ENCODE data around the gene PCBP3.

The PCBP3 gene

GRCh38 chr21:45887788-45888187, 244.3 kb downstream of the PCBP3 start:
- Histone ChIP-seq H3K27ac (peak overlapping the region in 1 of 2 donors; percentile 57), H3K4me3 (no peak overlapping the region)
- TF ChIP-seq, protein P1, sequence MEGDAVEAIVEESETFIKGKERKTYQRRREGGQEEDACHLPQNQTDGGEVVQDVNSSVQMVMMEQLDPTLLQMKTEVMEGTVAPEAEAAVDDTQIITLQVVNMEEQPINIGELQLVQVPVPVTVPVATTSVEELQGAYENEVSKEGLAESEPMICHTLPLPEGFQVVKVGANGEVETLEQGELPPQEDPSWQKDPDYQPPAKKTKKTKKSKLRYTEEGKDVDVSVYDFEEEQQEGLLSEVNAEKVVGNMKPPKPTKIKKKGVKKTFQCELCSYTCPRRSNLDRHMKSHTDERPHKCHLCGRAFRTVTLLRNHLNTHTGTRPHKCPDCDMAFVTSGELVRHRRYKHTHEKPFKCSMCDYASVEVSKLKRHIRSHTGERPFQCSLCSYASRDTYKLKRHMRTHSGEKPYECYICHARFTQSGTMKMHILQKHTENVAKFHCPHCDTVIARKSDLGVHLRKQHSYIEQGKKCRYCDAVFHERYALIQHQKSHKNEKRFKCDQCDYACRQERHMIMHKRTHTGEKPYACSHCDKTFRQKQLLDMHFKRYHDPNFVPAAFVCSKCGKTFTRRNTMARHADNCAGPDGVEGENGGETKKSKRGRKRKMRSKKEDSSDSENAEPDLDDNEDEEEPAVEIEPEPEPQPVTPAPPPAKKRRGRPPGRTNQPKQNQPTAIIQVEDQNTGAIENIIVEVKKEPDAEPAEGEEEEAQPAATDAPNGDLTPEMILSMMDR (IDR thresholded peaks at IDR 0.05) = no peak
- DNase-seq (ENCODE audit: low spot score) = no peak

DNA sequence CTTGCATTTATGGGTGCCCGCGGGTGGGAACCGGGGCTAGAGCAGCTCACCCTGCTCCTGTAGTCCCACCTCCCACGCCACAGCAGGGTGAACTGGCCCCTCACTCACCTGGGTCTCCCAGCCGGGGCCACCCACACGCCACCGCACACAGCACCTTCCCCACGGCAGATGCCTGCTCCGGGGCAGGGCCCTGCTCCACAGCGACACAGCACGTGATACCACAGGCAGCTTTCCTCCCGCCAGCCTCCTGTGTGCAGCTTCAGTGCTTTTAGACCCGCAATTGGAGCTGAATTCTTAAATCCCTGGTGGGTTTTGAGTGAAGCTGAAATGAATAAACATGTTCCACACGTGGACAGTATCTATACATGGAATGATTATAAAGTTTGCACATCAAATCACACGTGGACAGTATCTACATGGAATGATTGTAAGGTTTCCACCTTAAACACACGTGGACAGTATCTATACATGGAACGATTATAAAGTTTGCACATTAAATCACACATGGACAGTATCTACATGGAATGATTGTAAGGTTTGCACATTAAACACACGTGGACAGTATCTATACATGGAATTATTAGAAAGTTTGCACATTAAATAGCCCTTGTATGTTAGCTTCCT, 245.0 kb downstream of the PCBP3 start:
- TF ChIP-seq, protein P1 (IDR thresholded peaks at IDR 0.05) = no peak
- DNase-seq (ENCODE audit: low spot score) = no peak
- Histone ChIP-seq H3K27ac (no peak overlapping the region), H3K4me3 (no peak overlapping the region)

GRCh38 chr21:45889256-45889655, 245.7 kb downstream of the PCBP3 start:
- H3K4me3 ChIP-seq = no peak overlapping the region
- TF ChIP-seq, protein P1 (IDR thresholded peaks at IDR 0.05) = no peak
- no peak for DNase-seq (ENCODE audit: low spot score)
- H3K27ac ChIP-seq = no peak overlapping the region

DNA sequence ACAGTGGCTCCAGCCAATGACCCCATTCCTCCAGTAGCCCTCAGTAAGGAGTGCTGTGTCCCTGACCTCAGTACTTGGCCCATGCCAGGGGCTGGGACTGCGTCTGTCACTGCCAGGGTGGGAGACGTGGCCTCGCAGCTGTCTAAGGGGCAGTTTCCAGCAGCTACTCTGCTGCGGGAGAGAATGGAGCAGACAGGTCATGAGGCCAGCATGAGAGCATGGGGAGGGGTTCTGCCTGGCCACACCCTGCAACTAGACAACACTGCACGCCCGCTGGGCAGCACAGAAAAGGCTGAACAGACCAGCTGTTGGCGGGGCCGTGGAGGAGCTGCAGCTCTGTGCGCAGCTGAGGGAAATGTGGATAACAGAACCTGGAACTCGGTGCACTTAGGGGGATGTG, 246.4 kb downstream of the PCBP3 start:
- DNase-seq (ENCODE audit: low spot score) = no peak
- TF ChIP-seq, protein P1 (IDR thresholded peaks at IDR 0.05) = no peak
- no peak overlapping the region for H3K4me3 ChIP-seq
- H3K27ac ChIP-seq = no peak overlapping the region

GRCh38 chr21:45891388-45892155, 248.0 kb downstream of the PCBP3 start:
- TF ChIP-seq, protein P1 (IDR thresholded peaks at IDR 0.05) = no peak
- DNase-seq (ENCODE audit: low spot score) = no peak
- Histone ChIP-seq H3K27ac (no peak overlapping the region), H3K4me3 (no peak overlapping the region)

DNA sequence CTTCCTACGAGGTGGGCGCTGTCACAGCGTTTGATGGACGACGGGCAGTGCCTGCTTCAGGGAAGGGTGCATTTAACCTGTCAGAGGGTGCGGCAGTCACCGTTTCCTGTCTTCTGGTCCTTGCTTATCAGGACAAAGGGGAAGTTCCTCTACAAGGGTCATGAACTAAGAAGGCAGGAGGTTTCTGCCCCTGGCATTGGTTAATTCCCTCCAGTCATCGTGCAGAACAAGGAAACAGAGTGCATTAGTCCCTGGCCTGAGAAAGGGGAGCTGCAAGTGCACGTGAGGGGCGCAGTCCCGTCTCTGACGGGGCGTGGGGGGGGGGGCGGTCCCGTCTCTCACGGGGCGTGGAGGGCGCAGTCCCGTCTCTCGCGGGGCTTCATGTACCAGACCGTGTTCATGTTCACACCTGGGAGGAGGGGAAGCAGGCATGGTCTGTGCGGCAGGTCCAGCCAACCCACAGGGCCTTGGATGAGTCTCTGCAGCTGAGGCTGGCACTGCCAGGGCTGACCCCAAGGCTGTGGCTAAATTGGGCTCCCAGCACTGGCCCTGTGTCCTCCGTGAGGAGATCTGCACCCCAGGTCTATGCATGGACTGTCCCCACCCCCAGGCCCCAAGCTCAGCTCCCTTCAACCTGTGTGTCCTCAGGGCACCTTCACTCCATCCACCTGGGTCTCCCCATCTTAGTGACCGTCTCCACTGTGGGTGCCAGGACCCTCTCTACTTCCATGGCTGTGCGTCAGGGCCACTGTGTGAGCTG, 248.8 kb downstream of the PCBP3 start:
- H3K27ac ChIP-seq = no peak overlapping the region
- TF ChIP-seq, protein P1 (IDR thresholded peaks at IDR 0.05) = no peak
- no peak for DNase-seq (ENCODE audit: low spot score)
- no peak overlapping the region for H3K4me3 ChIP-seq
